ENCODE results near the gene CENPT. TPM values are rescaled to one million over a fixed set of nuclear protein-coding genes. Genes with fewer than 3 reads are reported as not detected.

Gene CENPT
- total and polyA plus RNA-seq, 2 of the 13 experiments (the other 11 are each of a cell fraction or from before 2014, with no cell fraction given): 40.9 to 43.3 TPM

DNA sequence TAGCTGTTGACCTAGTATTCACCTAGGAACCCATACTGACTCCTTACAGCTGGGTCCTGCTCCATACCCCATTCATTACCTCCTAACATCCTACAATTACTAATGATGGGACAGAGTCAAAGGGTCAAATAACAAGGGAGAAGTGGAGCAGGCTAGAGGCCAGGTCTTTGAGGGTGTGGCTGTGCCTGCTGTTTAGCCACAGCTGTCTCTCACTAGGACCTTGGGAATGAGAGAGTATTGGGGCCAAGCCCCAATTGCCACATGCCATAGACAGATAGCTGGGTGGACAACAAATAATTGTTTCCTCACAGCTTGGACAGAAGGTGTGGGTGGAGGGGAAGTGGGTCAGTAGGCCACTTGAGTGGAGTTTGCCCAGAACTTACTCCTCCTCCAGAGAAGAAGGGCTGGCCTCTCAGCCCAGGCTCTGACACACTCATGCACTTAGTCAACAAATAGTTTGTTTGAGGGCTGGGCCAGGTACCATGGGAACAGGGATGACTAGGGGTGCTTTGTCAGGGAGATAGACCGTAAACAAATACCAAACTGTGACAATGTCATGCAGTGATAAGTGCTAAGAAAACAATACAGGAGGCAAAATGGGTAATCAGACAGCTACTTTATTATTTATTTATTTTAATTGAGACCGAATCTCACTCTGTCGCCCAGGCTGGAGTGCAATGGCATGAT is 10.2 kb upstream of the CENPT start (continued):
- no peak for TF ChIP-seq SMAD1 (CRISPR knock-in tag; IDR thresholded peaks at IDR 0.05; ENCODE audit: borderline replicate concordance, low read depth)
- peak; percentile 14; the same call in 1 of the 2 replicates for TF ChIP-seq NR2C2 (CRISPR knock-in tag; IDR thresholded peaks at IDR 0.05; ENCODE audit: borderline replicate concordance)
- TF ChIP-seq, protein P1, sequence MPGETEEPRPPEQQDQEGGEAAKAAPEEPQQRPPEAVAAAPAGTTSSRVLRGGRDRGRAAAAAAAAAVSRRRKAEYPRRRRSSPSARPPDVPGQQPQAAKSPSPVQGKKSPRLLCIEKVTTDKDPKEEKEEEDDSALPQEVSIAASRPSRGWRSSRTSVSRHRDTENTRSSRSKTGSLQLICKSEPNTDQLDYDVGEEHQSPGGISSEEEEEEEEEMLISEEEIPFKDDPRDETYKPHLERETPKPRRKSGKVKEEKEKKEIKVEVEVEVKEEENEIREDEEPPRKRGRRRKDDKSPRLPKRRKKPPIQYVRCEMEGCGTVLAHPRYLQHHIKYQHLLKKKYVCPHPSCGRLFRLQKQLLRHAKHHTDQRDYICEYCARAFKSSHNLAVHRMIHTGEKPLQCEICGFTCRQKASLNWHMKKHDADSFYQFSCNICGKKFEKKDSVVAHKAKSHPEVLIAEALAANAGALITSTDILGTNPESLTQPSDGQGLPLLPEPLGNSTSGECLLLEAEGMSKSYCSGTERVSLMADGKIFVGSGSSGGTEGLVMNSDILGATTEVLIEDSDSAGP (CRISPR knock-in tag; IDR thresholded peaks at IDR 0.05; ENCODE audit: borderline replicate concordance): peak; percentile 25; the same call in 1 of the 2 replicates
- no peak for TF ChIP-seq ZNF850 (CRISPR knock-in tag; conservative IDR thresholded peaks at IDR 0.05)
- TF ChIP-seq ZC3H13 (CRISPR knock-in tag; IDR thresholded peaks at IDR 0.05): no peak
- peak; percentile 90 for TF ChIP-seq SKI (IDR thresholded peaks at IDR 0.05; ENCODE audit: partially characterized antibody)
- TF ChIP-seq GATAD2A (CRISPR knock-in tag; IDR thresholded peaks at IDR 0.05): peak; percentile 67
- no peak for TF ChIP-seq KMT2B (CRISPR knock-in tag; IDR thresholded peaks at IDR 0.05)
- TF ChIP-seq, protein P2, sequence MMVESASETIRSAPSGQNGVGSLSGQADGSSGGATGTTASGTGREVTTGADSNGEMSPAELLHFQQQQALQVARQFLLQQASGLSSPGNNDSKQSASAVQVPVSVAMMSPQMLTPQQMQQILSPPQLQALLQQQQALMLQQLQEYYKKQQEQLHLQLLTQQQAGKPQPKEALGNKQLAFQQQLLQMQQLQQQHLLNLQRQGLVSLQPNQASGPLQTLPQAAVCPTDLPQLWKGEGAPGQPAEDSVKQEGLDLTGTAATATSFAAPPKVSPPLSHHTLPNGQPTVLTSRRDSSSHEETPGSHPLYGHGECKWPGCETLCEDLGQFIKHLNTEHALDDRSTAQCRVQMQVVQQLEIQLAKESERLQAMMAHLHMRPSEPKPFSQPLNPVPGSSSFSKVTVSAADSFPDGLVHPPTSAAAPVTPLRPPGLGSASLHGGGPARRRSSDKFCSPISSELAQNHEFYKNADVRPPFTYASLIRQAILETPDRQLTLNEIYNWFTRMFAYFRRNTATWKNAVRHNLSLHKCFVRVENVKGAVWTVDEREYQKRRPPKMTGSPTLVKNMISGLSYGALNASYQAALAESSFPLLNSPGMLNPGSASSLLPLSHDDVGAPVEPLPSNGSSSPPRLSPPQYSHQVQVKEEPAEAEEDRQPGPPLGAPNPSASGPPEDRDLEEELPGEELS (CRISPR knock-in tag; IDR thresholded peaks at IDR 0.05): peak; percentile 92
- no peak for TF ChIP-seq ZNF224 (CRISPR knock-in tag; IDR thresholded peaks at IDR 0.05)
- TF ChIP-seq PPARG (CRISPR knock-in tag; conservative IDR thresholded peaks at IDR 0.05): peak; percentile 71; the same call in 1 of the 2 replicates
- TF ChIP-seq REPIN1 (CRISPR knock-in tag; IDR thresholded peaks at IDR 0.05; ENCODE audit: borderline replicate concordance, low read depth): no peak
- TF ChIP-seq SETDB1 (CRISPR knock-in tag; IDR thresholded peaks at IDR 0.05; ENCODE audit: borderline replicate concordance): no peak
- TF ChIP-seq, protein P3, sequence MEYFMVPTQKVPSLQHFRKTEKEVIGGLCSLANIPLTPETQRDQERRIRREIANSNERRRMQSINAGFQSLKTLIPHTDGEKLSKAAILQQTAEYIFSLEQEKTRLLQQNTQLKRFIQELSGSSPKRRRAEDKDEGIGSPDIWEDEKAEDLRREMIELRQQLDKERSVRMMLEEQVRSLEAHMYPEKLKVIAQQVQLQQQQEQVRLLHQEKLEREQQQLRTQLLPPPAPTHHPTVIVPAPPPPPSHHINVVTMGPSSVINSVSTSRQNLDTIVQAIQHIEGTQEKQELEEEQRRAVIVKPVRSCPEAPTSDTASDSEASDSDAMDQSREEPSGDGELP (IDR thresholded peaks at IDR 0.05; ENCODE audit: borderline replicate concordance, low read depth): peak; percentile 80
- TF ChIP-seq ZNF446 (CRISPR knock-in tag; IDR thresholded peaks at IDR 0.05): no peak
- TF ChIP-seq THYN1 (CRISPR knock-in tag; IDR thresholded peaks at IDR 0.05; ENCODE audit: borderline replicate concordance, low read depth): no peak
- TF ChIP-seq ZNF251 (CRISPR knock-in tag; IDR thresholded peaks at IDR 0.05): no peak
- TF ChIP-seq, protein P4, sequence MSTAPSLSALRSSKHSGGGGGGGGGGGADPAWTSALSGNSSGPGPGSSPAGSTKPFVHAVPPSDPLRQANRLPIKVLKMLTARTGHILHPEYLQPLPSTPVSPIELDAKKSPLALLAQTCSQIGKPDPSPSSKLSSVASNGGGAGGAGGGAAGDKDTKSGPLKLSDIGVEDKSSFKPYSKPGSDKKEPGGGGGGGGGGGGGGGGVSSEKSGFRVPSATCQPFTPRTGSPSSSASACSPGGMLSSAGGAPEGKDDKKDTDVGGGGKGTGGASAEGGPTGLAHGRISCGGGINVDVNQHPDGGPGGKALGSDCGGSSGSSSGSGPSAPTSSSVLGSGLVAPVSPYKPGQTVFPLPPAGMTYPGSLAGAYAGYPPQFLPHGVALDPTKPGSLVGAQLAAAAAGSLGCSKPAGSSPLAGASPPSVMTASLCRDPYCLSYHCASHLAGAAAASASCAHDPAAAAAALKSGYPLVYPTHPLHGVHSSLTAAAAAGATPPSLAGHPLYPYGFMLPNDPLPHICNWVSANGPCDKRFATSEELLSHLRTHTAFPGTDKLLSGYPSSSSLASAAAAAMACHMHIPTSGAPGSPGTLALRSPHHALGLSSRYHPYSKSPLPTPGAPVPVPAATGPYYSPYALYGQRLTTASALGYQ (CRISPR knock-in tag; IDR thresholded peaks at IDR 0.05): no peak
- TF ChIP-seq ETV5 (CRISPR knock-in tag; IDR thresholded peaks at IDR 0.05; ENCODE audit: borderline replicate concordance): peak; percentile 69; the same call in 1 of the 2 replicates
